ENCODE data around the gene TRIM28. TPM values are rescaled to one million over a fixed set of nuclear protein-coding genes. Genes with fewer than 3 reads are reported as not detected.

The TRIM28 gene
- total and polyA plus RNA-seq, 4 donors, result 47.1 to 157 (median 84.2) TPM

- TF ChIP-seq RAD21 (IDR thresholded peaks at IDR 0.05), result no peak
- TF ChIP-seq REST (IDR thresholded peaks at IDR 0.05), result no peak
- TF ChIP-seq MAX (IDR thresholded peaks at IDR 0.05), result no peak
- TF ChIP-seq EGR1 (IDR thresholded peaks at IDR 0.05; ENCODE audit: low read depth in 2 of 2), result no peak
- TF ChIP-seq FOXA1 (IDR thresholded peaks at IDR 0.05), result no peak
- TF ChIP-seq SP1 (IDR thresholded peaks at IDR 0.05), result no peak
- TF ChIP-seq YY1 (IDR thresholded peaks at IDR 0.05), result no peak
- TF ChIP-seq FOXA2 (IDR thresholded peaks at IDR 0.05), result no peak
- no peak for TF ChIP-seq ZBTB33 (IDR thresholded peaks at IDR 0.05)
- WGBS, result 71% methylated on average over 10 of the region's 10 CpGs
These were observed 12.6 kb upstream of the TRIM28 start for GRCh38 chr19:58531034-58531840.

GRCh38 chr19:58535857-58536256 is 8.0 kb upstream of the TRIM28 start:
- no peaks in the 10 kb centered on the region for H3K27me3 ChIP-seq (ENCODE audit: control insufficient read depth in 4 of 4, insufficient read depth in 4 of 4, low read length in 3 of 4)
- H3K4me1 ChIP-seq (ENCODE audit: control insufficient read depth in 4 of 4, insufficient read depth in 4 of 4, low read length in 3 of 4), result no peaks in the 10 kb centered on the region
- H3K4me3 ChIP-seq (ENCODE audit: low read depth in 1 of 3, low read length in 3 of 3), result no peak overlapping the region
- no peak overlapping the region for H3K27ac ChIP-seq (ENCODE audit: low read depth in 1 of 2, low read length in 2 of 2)
- WGBS, result 91% methylated on average over 3 of the region's 3 CpGs
- no peaks in the 10 kb centered on the region for H3K9me3 ChIP-seq (ENCODE audit: control insufficient read depth in 4 of 4, low read length in 3 of 4)
- H3K36me3 ChIP-seq (ENCODE audit: control insufficient read depth in 4 of 4, insufficient read depth in 3 of 4, low read depth in 1 of 4, low read length in 3 of 4), result no peaks in the 10 kb centered on the region
- no peak overlapping the region for H3K9ac ChIP-seq (ENCODE audit: low read depth in 1 of 2, low read length in 2 of 2)
- no peak for DNase-seq (ENCODE audit: low spot score)
- TF ChIP-seq RXRA (IDR thresholded peaks at IDR 0.05) (no peak), MAX (IDR thresholded peaks at IDR 0.05) (no peak), TAF1 (conservative IDR thresholded peaks at IDR 0.05) (no peak), SP1 (IDR thresholded peaks at IDR 0.05) (no peak), REST (IDR thresholded peaks at IDR 0.05) (no peak), ATF3 (IDR thresholded peaks at IDR 0.05) (no peak), NR2F2 (IDR thresholded peaks at IDR 0.05) (no peak), RAD21 (IDR thresholded peaks at IDR 0.05) (no peak), GABPA (IDR thresholded peaks at IDR 0.05 in 1 of 2, conservative IDR thresholded peaks at IDR 0.05 in 1 of 2) (no peak), HNF4G (IDR thresholded peaks at IDR 0.05) (no peak), JUND (IDR thresholded peaks at IDR 0.05) (no peak), FOXA1 (IDR thresholded peaks at IDR 0.05) (no peak), YY1 (IDR thresholded peaks at IDR 0.05) (no peak), ZBTB33 (IDR thresholded peaks at IDR 0.05) (no peak), HNF4A (conservative IDR thresholded peaks at IDR 0.05) (no peak), EGR1 (IDR thresholded peaks at IDR 0.05; ENCODE audit: low read depth in 2 of 2) (no peak), FOXA2 (IDR thresholded peaks at IDR 0.05) (no peak)

More at GRCh38 chr19:58531034-58531840, 12.6 kb upstream of the TRIM28 start:
- Histone ChIP-seq H3K36me3 (ENCODE audit: control insufficient read depth in 4 of 4, insufficient read depth in 3 of 4, low read depth in 1 of 4, low read length in 3 of 4) (no peaks in the 10 kb centered on the region), H3K4me3 (ENCODE audit: low read depth in 1 of 3, low read length in 3 of 3) (no peak overlapping the region), H3K4me1 (ENCODE audit: control insufficient read depth in 4 of 4, insufficient read depth in 4 of 4, low read length in 3 of 4) (no peaks in the 10 kb centered on the region), H3K27ac (ENCODE audit: low read depth in 1 of 2, low read length in 2 of 2) (no peak overlapping the region), H3K27me3 (ENCODE audit: control insufficient read depth in 4 of 4, insufficient read depth in 4 of 4, low read length in 3 of 4) (no peaks in the 10 kb centered on the region), H3K9me3 (ENCODE audit: control insufficient read depth in 4 of 4, low read length in 3 of 4) (no peaks in the 10 kb centered on the region), H3K9ac (ENCODE audit: low read depth in 1 of 2, low read length in 2 of 2) (no peak overlapping the region)
- DNase-seq (ENCODE audit: low spot score), result no peak
